ENCODE measurements around the gene RNF4.

RNF4 gene

GRCh38 chr4:2449511-2450392, 19.2 kb upstream of the RNF4 start:
- no peak overlapping the region for H3K4me3 ChIP-seq (ENCODE audit: low read depth, low read length)
- DNase-seq (ENCODE audit: low read depth) = no peak
- TF ChIP-seq, protein P1, sequence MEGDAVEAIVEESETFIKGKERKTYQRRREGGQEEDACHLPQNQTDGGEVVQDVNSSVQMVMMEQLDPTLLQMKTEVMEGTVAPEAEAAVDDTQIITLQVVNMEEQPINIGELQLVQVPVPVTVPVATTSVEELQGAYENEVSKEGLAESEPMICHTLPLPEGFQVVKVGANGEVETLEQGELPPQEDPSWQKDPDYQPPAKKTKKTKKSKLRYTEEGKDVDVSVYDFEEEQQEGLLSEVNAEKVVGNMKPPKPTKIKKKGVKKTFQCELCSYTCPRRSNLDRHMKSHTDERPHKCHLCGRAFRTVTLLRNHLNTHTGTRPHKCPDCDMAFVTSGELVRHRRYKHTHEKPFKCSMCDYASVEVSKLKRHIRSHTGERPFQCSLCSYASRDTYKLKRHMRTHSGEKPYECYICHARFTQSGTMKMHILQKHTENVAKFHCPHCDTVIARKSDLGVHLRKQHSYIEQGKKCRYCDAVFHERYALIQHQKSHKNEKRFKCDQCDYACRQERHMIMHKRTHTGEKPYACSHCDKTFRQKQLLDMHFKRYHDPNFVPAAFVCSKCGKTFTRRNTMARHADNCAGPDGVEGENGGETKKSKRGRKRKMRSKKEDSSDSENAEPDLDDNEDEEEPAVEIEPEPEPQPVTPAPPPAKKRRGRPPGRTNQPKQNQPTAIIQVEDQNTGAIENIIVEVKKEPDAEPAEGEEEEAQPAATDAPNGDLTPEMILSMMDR (IDR thresholded peaks at IDR 0.05; ENCODE audit: insufficient read depth, low read depth, low read length, missing control alignments) = no peak

GRCh38 chr4:2450394-2451035, 18.4 kb upstream of the RNF4 start:
- no peak overlapping the region for H3K4me3 ChIP-seq (ENCODE audit: low read depth, low read length)
- DNase-seq (ENCODE audit: low read depth) = no peak
- TF ChIP-seq, protein P1 (IDR thresholded peaks at IDR 0.05; ENCODE audit: insufficient read depth, low read depth, low read length, missing control alignments) = no peak

GRCh38 chr4:2451036-2451520, 17.8 kb upstream of the RNF4 start:
- no peak overlapping the region for H3K4me3 ChIP-seq (ENCODE audit: low read depth, low read length)
- TF ChIP-seq, protein P1 (IDR thresholded peaks at IDR 0.05; ENCODE audit: insufficient read depth, low read depth, low read length, missing control alignments) = no peak
- DNase-seq (ENCODE audit: low read depth) = no peak

DNA sequence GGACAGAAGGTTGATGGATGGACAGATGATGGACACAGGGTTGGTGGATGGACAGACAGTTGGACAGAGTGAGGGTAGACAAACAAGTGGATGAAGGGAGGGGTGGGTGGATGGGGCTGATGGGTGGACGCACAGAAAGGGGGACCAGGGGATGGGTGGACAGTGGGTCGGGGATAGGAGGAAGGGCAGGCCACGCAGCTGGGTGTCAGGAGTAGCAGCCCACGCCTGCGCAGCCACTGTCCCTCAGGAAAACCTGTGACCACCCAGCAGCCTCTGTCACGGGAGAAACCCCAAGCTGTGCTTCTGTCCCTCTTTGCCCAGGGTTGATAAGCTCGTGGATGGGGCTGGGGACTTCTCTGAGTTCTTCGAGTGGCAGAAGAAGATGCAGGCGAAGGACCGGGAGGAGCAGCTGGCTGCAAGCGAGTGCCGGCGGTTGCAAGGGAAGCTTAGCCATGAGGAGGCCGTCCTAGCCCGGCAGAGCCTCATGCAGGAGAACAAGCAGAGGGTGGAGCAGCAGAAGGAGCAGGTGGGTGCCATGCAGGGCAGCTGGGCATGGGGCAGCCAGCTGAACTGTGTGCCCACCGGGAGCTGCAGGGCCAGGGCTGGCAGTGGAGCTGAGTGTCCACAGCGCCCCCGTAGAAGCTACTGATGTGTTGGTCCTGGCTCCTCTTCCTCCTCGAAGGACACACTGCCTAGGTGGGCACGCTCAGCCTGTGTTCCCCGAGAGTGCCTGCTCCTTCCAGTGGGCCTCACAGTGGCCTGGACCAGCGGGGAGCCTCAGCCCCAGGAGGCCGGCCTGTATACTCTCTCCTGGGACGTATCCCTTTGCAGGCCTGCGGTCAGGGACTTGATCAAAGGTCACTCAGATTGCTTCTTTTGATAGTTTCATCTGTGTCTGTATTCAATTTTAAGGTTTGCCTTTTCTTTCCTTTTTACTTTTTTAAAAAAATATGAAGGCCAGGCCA, 16.8 kb upstream of the RNF4 start:
- DNase-seq (ENCODE audit: low read depth) = no peak
- H3K4me3 ChIP-seq (ENCODE audit: low read depth, low read length) = no peak overlapping the region
- TF ChIP-seq, protein P1 (IDR thresholded peaks at IDR 0.05; ENCODE audit: insufficient read depth, low read depth, low read length, missing control alignments) = no peak

DNA sequence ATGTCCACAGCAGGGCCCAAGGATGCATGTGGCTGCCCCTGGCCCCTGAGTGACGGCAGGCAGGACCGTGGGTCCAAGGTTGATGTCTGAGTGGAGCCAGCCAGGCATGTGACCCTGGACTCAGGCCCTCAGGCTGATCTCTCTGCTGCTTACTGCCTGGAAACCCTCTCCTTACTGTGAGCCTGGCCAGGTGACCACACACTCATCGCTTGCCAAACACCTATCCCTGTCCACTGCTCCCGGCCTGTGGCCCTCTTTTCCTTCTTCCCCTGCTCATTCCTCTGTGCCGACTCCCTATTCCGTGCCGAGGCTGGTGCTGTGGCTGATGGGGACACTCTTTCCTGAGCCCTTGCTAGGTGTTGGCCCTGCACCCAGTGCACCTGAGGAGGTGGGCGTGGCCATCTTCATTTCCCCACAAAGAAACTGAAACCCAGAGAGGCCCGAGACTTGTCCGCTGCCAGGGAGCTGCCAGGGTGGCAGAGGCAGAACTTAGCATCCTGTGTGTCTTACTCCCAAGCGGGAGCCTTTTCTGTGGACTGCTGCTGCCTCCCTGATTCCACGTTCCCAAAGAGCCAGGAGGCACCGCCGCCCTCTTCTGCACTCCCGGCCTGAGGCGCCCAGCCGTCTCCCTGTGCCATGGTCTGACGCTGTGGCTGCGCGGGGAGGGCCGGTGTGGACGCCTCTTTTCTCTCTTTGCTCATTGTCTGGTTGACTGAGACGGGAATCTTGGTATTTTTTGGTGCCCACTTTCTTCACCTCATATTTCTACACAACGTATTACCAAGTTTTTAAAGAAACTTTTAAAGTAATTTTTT, 11.2 kb upstream of the RNF4 start:
- H3K4me3 ChIP-seq (ENCODE audit: low read depth, low read length) = no peak overlapping the region
- no peak for DNase-seq (ENCODE audit: low read depth)
- TF ChIP-seq, protein P1 (IDR thresholded peaks at IDR 0.05; ENCODE audit: insufficient read depth, low read depth, low read length, missing control alignments) = no peak

All from GM12865 (cell line).